GM18861 (cell line): ENCODE measurements around the gene MAP3K12.
A peak's percentile ranks its signal among the peaks of the same experiment; 100 is the strongest.

Experiments
- ATAC-seq: cut with Tn5 transposase; IDR thresholded peaks from one replicate; pipeline ENCODE4 v1.9.1; 2021; ENCODE audit not compliant: unreplicated experiment

The MAP3K12 gene

GRCh38 chr12:53510181-53510812 is 11.0 kb upstream of the MAP3K12 start:
- no peak for ATAC-seq

- ATAC-seq: peak; percentile 90
Measured at GRCh38 chr12:53508534-53509170, 9.4 kb upstream of the MAP3K12 start.

GRCh38 chr12:53507603-53507885 is 8.3 kb upstream of the MAP3K12 start:
- ATAC-seq: no peak

- no peak for ATAC-seq
Measured at GRCh38 chr12:53506881-53507602, 7.8 kb upstream of the MAP3K12 start, which contains the start of gene NPFF. Gene NPFF, minus strand, starts transcription at chr12:53507484. Its CDS starts 10 bp downstream, at chr12:53507474.

- ATAC-seq: no peak
Measured at GRCh38 chr12:53506450-53506785, 7.2 kb upstream of the MAP3K12 start.

- ATAC-seq: no peak
Measured at GRCh38 chr12:53505555-53506449, 6.5 kb upstream of the MAP3K12 start.

GRCh38 chr12:53505086-53505485 is 5.8 kb upstream of the MAP3K12 start:
- no peak for ATAC-seq

GRCh38 chr12:53504004-53504920 is 5.0 kb upstream of the MAP3K12 start:
- ATAC-seq: no peak

GRCh38 chr12:53502983-53503728 is 3.9 kb upstream of the MAP3K12 start:
- ATAC-seq: no peak

GRCh38 chr12:53502331-53502730 is 3.1 kb upstream of the MAP3K12 start:
- ATAC-seq: no peak

GRCh38 chr12:53501615-53502181 is 2.4 kb upstream of the MAP3K12 start:
- ATAC-seq: no peak

- peak; percentile 67 for ATAC-seq
Measured at GRCh38 chr12:53500776-53501614, 1.7 kb upstream of the MAP3K12 start, which contains the start of gene TARBP2. Gene TARBP2, plus strand, starts transcription at chr12:53501283. Its CDS starts 126 bp downstream, at chr12:53501409.

- ATAC-seq: no peak
Measured at GRCh38 chr12:53500142-53500775, 1.0 kb upstream of the MAP3K12 start.

- no peak for ATAC-seq
Measured at GRCh38 chr12:53498235-53498630, 1.0 kb downstream of the MAP3K12 start.

GRCh38 chr12:53497461-53497860 is 1.8 kb downstream of the MAP3K12 start:
- no peak for ATAC-seq

GRCh38 chr12:53496752-53497032 is 2.6 kb downstream of the MAP3K12 start:
- no peak for ATAC-seq

GRCh38 chr12:53495903-53496751 is 3.1 kb downstream of the MAP3K12 start:
- no peak for ATAC-seq
